GM12892 (cell line): Measurements from ENCODE around the gene DGKB. TPM values are rescaled to one million over a fixed set of nuclear protein-coding genes. Genes with fewer than 3 reads are reported as not detected.

Experiments used
- DNase-seq: peaks from one replicate; pipeline ENCODE4 v3.0.0; 2011; ENCODE audit not compliant: insufficient read length
- FAIRE-seq: peaks from 2 replicates; lab custom pipeline; 2011; peaks lifted over from hg19 to GRCh38; lab: Jason Lieb, UNC
- POLR2A ChIP-seq: IDR thresholded peaks from 2 replicates; pipeline ENCODE4 v1.6.1; 2011; ENCODE audit warnings: low read depth, low read length, control low read depth
- POLR2AphosphoS5 ChIP-seq: IDR thresholded peaks from 2 replicates; pipeline ENCODE4 v1.6.1; 2011; ENCODE audit warnings: low read depth, low read length, control low read depth
- TAF1 ChIP-seq: IDR thresholded peaks from 2 replicates; pipeline ENCODE4 v1.6.1; 2011; ENCODE audit warnings: low read depth, mild to moderate bottlenecking, control low read depth, low read length, borderline replicate concordance
- polyA plus RNA-seq: library from polyadenylated mRNA; unstranded; fragments of >200 nt; gene quantifications from one replicate; pipeline ENCODE4 v1.2.1, GENCODE V29; 2012; ENCODE audit warnings: missing spikeins, inconsistent platforms; ENCODE audit not compliant: missing spikeins

Gene DGKB
- polyA plus RNA-seq: not detected

DNA sequence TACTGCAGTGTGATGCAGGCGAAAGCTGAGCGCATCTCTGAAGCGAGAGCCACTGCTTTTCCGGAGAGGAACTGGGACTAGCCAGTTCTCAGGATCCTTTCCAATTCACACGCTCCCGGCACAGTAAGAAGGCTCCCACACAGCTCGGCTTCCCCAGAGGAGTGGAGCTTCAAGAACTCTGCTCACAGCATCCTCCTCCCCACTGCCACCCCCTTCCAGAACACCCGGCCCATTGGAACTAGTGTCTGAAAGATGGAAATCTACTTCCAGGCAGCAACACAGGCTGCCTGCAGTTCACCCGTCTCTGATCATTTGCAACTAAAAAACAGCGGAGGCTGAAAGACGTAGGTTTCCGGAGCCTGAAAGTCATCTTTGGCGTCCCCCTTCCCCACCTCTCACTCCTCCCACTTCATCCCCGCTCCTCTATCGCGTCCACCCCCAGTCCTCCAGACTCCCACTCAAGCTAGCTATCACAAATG is at the start of gene DGKB:
DGKB (minus strand) TSS at position 163 of the 479 bp plus-strand sequence.
- DNase-seq (no peak), FAIRE-seq (no peak)
- TF ChIP-seq POLR2AphosphoS5: no peak
- TF ChIP-seq TAF1: no peak
- TF ChIP-seq POLR2A: no peak

DNA sequence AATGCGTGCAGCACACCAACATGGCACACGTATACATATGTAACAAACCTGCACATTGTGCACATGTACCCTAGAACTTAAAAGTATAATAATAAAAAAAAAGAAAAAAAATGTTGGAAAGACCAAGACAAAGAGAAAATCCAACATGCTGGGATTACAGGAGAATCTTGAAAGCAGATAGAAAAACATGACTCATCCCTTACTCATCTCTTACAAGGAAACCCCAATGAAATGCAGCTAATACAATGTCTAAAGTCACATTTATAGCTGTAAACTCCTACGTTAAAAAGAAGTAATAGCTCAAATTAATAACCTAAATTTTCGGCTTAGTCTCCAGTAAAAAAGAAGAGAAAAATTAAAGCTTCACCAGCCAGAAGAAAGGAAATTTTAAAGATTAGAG is 47.5 kb upstream of the DGKB start:
- FAIRE-seq (no peak), DNase-seq (no peak)
- TF ChIP-seq POLR2A (no peak), POLR2AphosphoS5 (no peak), TAF1 (no peak)

DNA sequence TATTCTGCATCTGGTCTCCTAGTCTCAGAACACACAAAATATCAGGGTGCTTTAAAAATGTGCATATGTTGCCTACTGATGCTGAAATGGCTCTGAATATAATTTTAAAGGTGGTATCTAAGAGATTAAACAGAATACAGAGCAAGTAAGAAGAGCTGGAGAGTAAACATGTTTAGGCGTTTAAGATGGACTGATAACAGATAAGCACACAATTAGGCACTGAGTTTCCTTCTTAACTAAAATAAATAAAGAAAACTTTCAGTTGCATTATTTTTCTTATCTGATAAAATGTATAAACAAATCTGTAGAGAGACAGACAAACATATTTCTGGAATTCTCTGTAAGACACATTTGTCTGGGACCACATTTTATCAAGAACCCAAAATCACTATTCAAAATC is 35.6 kb upstream of the DGKB start:
- FAIRE-seq: no peak
- no peak for DNase-seq
- TF ChIP-seq POLR2AphosphoS5 (no peak), TAF1 (no peak), POLR2A (no peak)

DNA sequence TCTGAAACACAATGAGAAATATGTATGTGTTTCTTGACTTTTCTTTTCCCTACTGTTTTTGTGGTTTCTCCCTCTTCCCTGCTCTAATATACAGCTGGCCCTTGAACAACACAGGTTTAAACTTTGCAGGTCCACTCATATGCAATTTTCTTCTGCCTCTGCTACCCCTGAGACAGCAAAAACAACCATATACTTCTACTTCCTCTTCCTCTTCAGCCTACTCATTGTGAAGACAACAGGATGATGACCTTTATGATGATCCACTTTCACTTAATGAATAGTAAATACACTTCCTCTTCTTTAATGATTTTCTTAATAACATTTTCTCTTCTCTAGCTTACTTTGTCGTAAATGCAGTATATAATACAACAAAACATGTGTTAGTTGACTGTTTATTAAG is 35.0 kb upstream of the DGKB start:
- DNase-seq (no peak), FAIRE-seq (no peak)

DNA sequence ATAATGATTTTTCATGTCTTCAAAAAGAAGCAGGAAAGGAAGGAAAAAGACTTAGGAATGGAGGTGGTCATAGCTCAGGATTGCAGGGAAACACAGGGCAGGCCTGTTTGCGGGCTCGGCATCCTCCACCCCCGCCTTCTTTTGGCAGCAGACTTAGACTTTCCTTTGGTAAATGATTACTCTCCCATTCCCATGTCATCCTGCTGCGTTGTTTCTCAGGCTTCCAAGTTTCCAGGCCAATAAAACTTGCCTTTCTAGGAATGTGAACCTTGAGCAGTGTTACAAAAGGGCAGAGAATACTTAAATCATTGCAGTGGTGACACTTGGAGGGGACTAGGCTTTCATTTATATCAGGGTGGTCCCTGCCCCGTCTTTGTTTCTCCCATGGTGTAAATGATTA is 34.0 kb upstream of the DGKB start:
- FAIRE-seq: no peak
- TF ChIP-seq POLR2AphosphoS5 (no peak), POLR2A (no peak), TAF1 (no peak)
- no peak for DNase-seq

More for the DNA sequence above, 35.0 kb upstream of the DGKB start:
- TF ChIP-seq TAF1 (no peak), POLR2A (no peak), POLR2AphosphoS5 (no peak)

DNA sequence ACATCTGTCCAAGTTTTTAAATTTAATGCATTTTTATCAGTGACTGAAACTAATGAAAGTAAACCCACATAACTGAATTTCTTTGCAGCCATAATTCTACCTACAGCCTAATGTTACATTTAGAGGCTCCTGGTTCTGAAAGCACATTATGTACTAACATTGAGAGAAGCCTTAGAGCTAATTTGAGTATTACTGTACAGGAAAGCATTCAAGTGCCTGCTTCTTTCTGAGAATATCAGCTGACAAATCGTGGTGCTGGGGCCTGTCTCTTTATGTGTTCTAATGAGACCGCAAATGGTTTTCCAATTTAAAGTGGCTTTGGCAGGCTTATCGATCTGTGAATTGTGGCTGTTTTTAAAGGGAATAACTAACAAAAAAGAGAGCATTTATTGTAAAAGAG is 32.3 kb upstream of the DGKB start:
- DNase-seq: no peak
- FAIRE-seq: no peak
- TF ChIP-seq POLR2A (no peak), POLR2AphosphoS5 (no peak), TAF1 (no peak)

DNA sequence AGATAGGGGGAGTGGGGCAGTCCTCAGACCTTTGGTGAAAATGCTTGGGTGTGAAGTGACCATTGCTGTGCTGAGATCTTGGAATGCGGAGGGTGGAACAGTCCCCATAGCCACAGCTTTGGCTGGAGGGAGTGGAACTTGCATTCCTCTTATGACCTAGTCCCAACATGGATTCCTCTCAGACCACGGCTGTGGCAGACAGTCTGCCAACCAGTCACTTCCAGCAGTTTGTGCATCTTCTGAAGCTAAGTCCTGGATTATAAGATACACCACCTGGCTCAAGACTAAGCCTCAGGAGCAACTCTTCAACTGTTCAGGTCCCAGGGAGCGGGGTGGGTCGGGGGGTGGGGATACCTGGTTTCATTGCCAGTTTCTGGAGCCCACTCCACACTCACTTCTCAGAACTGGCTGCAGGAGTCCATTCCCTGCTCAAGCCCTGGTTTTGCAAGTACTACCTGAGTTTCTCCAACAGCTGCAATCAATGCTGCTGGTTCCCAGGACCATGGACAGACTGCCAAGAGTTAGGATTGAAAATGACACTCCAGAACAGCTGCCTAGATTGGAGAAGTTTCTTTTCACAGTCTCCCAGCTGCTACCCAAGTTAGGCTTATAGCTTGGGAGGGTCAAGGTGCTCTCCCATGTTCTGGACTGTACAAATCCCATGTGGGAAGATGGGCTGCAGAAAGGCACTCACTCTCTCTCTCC is 29.1 kb upstream of the DGKB start:
- FAIRE-seq (no peak), DNase-seq (no peak)
- TF ChIP-seq TAF1 (no peak), POLR2A (no peak), POLR2AphosphoS5 (no peak)

DNA sequence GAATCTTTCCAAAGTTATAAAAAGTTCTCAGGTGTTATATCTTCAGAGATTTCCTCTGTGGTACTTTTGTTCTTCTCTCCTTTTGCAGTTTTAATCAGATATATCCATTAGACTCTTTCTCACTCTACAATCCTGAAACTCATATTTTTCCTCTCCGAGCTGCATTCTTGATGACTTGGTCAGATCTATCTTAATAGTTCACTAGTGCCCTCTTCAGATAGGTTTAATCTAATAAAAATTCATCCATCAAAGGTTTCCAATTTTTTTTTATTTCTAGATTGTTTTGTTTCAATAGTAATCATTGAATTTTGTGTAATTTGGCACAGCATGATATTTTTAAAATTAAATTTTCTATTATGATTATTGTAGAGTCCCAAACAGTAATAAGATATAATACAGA is 21.8 kb upstream of the DGKB start:
- FAIRE-seq (no peak), DNase-seq (no peak)
- TF ChIP-seq POLR2A: no peak
- TF ChIP-seq POLR2AphosphoS5: no peak
- no peak for TF ChIP-seq TAF1

DNA sequence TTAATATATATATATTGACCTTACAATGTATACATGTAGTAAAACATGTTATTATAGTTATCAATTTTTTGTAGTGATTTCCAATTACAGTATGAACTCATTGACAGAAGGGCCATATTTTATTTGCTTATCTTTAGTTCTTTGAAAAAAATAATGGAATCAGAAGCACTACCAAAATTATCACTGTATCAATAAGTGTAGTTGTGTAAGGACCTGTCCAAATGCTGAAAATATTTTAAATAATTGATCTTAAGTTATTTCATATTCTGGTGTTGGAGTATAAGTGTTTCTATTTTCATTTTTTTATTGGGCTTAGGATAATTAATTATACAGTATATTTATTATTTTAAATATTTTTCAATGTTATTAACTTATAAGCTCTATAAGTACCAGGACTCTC is 8.5 kb upstream of the DGKB start:
- FAIRE-seq: no peak
- TF ChIP-seq POLR2AphosphoS5: no peak
- TF ChIP-seq TAF1: no peak
- TF ChIP-seq POLR2A: no peak
- no peak for DNase-seq

DNA sequence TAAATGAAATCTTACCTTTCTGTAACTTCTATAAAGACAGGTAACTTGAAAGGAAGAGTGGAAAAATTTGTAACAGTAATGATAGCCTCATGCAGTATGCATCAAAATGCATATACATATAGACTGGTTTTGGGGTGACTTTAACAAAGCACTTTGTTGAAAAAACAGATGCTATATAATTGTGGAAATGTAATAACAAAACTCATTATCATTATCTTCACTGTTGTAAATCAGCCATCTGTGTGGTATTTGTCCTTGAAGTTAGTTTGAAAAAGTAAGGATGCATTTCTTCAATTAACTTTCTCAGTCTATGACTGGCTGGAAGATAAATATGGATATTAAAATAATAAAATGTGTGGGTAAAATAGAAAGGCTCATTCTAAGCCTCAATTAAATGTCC is 6.1 kb upstream of the DGKB start:
- no peak for TF ChIP-seq POLR2AphosphoS5
- no peak for TF ChIP-seq POLR2A
- TF ChIP-seq TAF1: no peak
- FAIRE-seq (no peak), DNase-seq (no peak)

DNA sequence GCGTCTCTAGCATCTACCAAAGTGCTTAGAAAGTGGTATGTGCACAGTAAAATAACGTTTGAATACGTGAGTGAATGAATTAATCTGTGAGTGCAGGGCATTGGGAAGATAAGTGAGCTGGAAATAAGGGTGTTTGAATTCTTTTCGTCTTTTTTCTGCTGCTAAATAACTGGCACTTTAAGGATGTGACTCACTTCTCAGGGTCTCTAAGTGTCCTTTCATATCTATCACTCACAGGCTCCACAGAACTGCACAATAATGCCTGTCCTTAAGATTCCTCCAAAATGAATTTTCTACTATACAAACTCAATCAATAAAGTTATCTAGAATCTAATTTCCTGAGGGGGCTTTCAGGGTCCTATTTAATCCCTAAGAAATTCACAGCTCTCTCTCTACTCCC is 3.2 kb upstream of the DGKB start:
- no peak for FAIRE-seq
- no peak for DNase-seq

DNA sequence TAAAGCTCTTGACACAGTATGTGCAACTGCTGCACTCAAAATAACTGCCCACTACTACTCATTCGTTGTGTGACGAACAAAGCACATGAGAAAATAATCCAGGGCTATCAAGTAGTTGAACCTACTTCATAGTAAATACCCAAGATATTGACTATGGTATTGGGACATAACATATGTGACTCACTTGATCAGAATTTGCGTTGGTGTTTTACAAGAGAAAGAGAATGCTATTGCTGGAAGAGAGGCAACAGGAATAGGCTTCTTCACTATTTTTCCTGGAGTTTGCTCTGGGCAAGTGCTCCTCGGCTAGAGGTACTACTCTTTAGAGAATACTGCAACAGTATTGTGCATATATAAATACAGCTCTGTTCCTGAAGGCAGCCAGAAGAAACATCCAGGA is 2.5 kb downstream of the DGKB start:
- TF ChIP-seq POLR2A (no peak), POLR2AphosphoS5 (no peak), TAF1 (no peak)
- DNase-seq: no peak

More for the DNA sequence above, 3.2 kb upstream of the DGKB start:
- no peak for TF ChIP-seq TAF1
- no peak for TF ChIP-seq POLR2A
- TF ChIP-seq POLR2AphosphoS5: no peak

More for the DNA sequence above, 2.5 kb downstream of the DGKB start:
- no peak for FAIRE-seq
